Caco-2 (cell line): ENCODE results near the gene PTPRN2. TPM values are rescaled to one million over a fixed set of nuclear protein-coding genes. Genes with fewer than 3 reads are reported as not detected.

ENCODE experiments used
- BruUV-seq: library from RNA; stranded (reverse); fragments of 400-500 nt; replicated peaks from 2 replicates; lab custom pipeline; 2021; lab: Mats Ljungman, UMichigan
- CTCF ChIA-PET: fragments of 300-600 bp; sonication (Branson Sonifier 250); formaldehyde crosslinking; loops from one replicate; lab custom pipeline; 2022; ENCODE audit warnings: antibody characterized with exemption; lab: Charles Lee
- POLR2A ChIA-PET: fragments of 300-600 bp; sonication (Branson Sonifier 250); formaldehyde crosslinking; loops from one replicate; lab custom pipeline; 2022; ENCODE audit warnings: antibody characterized with exemption; lab: Charles Lee
- DNase-seq, 2 experiments: peaks; one replicate each; pipeline versions ENCODE4 v3.0.0 to v3.0.0-alpha.2; 2020 to 2022
- H3K27me3 ChIP-seq: replicated peaks from 2 replicates; pipeline ENCODE4 v1.6.0; 2011; ENCODE audit warnings: low read length; ENCODE audit not compliant: control insufficient read depth, insufficient read depth
- H3K36me3 ChIP-seq: 2 replicates; pipeline ENCODE4 v1.5.1; 2011; ENCODE audit warnings: low read length; ENCODE audit not compliant: control insufficient read depth, insufficient read depth
- H3K4me1 ChIP-seq: fragments of 250-450 bp; sonication (Bioruptor Pico); 2 replicates; pipeline ENCODE4 v1.5.1; 2020; ENCODE audit warnings: mild to moderate bottlenecking
- H3K4me3 ChIP-seq: 2 replicates; pipeline ENCODE4 v1.5.1; 2011; ENCODE audit warnings: low read depth, mild to moderate bottlenecking, control low read depth, low read length
- H3K9me3 ChIP-seq: fragments of 250-450 bp; sonication (Bioruptor Pico); 2 replicates; pipeline ENCODE4 v1.5.1; 2020; ENCODE audit warnings: mild to moderate bottlenecking, moderate library complexity
- H3K27ac Mint-ChIP-seq: one replicate; pipeline ENCODE4 v1.8.0; 2022; ENCODE audit warnings: mixed read lengths; ENCODE audit not compliant: unreplicated experiment
- H3K27me3 Mint-ChIP-seq: one replicate; pipeline ENCODE4 v1.8.0; 2022; ENCODE audit warnings: mixed read lengths; ENCODE audit not compliant: insufficient read depth, unreplicated experiment
- H3K36me3 Mint-ChIP-seq: one replicate; pipeline ENCODE4 v1.8.0; 2022; ENCODE audit warnings: mild to moderate bottlenecking, mixed read lengths; ENCODE audit not compliant: insufficient read depth, unreplicated experiment
- H3K4me1 Mint-ChIP-seq: one replicate; pipeline ENCODE4 v1.8.0; 2022; ENCODE audit warnings: low read depth, mixed read lengths; ENCODE audit not compliant: unreplicated experiment
- H3K4me3 Mint-ChIP-seq: one replicate; pipeline ENCODE4 v1.8.0; 2022; ENCODE audit warnings: mild to moderate bottlenecking, moderate library complexity, mixed read lengths; ENCODE audit not compliant: unreplicated experiment
- H3K9me3 Mint-ChIP-seq: one replicate; pipeline ENCODE4 v1.8.0; 2022; ENCODE audit warnings: mixed read lengths; ENCODE audit not compliant: unreplicated experiment
- intact Hi-C: fragments of 100-400 bp; cut with micrococcal nuclease; formaldehyde crosslinking; loops from one replicate; pipeline ENCODE4 v1.10.0; 2022; ENCODE audit not compliant: unreplicated experiment
- total RNA-seq: library from RNA; stranded (reverse); gene quantifications from 2 replicates; pipeline ENCODE4 v1.2.3, GENCODE V29; 2022
- TF ChIP-seq, protein P1 (sequence below), 2 experiments: fragments of 200-600 bp in 1 of 2; IDR thresholded peaks; 1 replicate in 1 of 2; 2 replicates in 1 of 2; pipeline versions ENCODE4 v1.5.1 to v1.8.0; 2011 to 2022; ENCODE audit warnings: antibody characterized with exemption in 1 of 2, control low read depth in 1 of 2, inconsistent platforms in 1 of 2, low read depth in 1 of 2, low read length in 1 of 2, mild to moderate bottlenecking in 1 of 2, moderate library complexity in 1 of 2; ENCODE audit not compliant: insufficient read depth in 1 of 2, severe bottlenecking in 1 of 2, unreplicated experiment in 1 of 2

PTPRN2 gene
- total RNA-seq, 1 experiment from 2014 or later, result 1.4 TPM

DNA sequence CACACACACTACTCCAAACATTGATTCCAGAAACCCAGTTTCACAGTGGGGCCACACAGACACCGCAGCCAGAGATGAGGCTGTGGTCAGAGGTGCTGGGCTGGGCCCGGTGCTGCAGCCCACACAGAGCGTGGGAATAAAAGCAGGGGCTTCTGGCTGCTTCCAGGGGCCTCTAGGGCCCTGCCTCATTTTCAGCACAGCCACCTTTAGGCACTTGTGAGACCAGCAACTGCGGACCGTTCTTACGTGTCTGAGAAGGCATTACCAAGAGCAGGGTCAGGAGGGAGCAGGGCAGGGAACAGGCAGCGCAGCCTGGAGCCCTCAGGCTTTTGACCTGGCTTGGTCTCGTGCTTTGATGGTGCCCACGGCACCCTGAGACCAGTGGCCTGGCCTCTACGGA, 980.4 kb downstream of the PTPRN2 start:
- Histone ChIP-seq H3K4me3 (no peak overlapping the region), H3K27me3 (no peaks in the 10 kb centered on the region), H3K36me3 (no peaks in the 10 kb centered on the region), H3K4me1 (peaks cover 4% of the 10 kb centered on the region; the same call in 1 of the 2 replicates), H3K9me3 (no peaks in the 10 kb centered on the region)
- ChIA-PET POLR2A (no interaction called here), CTCF (no interaction called here)
- TF ChIP-seq, protein P1, sequence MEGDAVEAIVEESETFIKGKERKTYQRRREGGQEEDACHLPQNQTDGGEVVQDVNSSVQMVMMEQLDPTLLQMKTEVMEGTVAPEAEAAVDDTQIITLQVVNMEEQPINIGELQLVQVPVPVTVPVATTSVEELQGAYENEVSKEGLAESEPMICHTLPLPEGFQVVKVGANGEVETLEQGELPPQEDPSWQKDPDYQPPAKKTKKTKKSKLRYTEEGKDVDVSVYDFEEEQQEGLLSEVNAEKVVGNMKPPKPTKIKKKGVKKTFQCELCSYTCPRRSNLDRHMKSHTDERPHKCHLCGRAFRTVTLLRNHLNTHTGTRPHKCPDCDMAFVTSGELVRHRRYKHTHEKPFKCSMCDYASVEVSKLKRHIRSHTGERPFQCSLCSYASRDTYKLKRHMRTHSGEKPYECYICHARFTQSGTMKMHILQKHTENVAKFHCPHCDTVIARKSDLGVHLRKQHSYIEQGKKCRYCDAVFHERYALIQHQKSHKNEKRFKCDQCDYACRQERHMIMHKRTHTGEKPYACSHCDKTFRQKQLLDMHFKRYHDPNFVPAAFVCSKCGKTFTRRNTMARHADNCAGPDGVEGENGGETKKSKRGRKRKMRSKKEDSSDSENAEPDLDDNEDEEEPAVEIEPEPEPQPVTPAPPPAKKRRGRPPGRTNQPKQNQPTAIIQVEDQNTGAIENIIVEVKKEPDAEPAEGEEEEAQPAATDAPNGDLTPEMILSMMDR (IDR thresholded peaks at IDR 0.05; ENCODE audit: insufficient read depth in 1 of 2, low read depth in 1 of 2, low read length in 1 of 2, severe bottlenecking in 1 of 2, unreplicated experiment in 1 of 2), result no peak
- Mint-ChIP-seq H3K36me3 (no peaks in the 10 kb centered on the region), H3K4me1 (peaks cover 9% of the 10 kb centered on the region), H3K4me3 (no peak overlapping the region), H3K27me3 (no peaks in the 10 kb centered on the region), H3K9me3 (no peaks in the 10 kb centered on the region), H3K27ac (no peak overlapping the region)
- intact Hi-C loops, result no loop called here
- no peak for DNase-seq
- no TSS peak for BruUV-seq

DNA sequence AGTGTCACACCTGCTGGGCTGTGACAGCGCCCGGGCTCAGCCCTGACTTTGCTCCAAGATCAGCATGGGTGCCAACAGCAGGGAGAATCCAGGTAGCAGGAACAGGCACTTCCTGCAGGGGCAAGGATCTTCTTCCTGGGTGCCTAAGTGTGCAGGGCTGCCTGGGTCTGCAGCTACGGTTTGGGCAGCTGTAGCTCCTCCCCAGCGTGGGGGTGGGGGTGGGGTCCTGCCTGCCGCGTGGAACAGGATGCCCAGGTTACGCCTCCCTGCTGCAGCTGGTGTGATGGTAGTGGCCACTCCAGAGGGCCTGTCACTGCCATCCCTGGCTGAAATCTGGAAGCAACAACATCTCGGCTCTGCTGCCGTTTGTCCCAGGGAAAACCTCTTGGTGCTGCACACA, 981.5 kb downstream of the PTPRN2 start:
- ChIA-PET POLR2A (no interaction called here), CTCF (no interaction called here)
- 0 out of 2 replicates have a peak, but pooled peaks cover 3% of the 10 kb centered on the region for H3K4me1 ChIP-seq
- H3K27me3 ChIP-seq, result no peaks in the 10 kb centered on the region
- Mint-ChIP-seq H3K4me1 (peaks cover 6% of the 10 kb centered on the region), H3K9me3 (no peaks in the 10 kb centered on the region), H3K27ac (no peak overlapping the region), H3K36me3 (no peaks in the 10 kb centered on the region), H3K4me3 (no peak overlapping the region), H3K27me3 (no peaks in the 10 kb centered on the region)
- H3K36me3 ChIP-seq, result no peaks in the 10 kb centered on the region
- intact Hi-C loops, result no loop called here
- TF ChIP-seq, protein P1 (IDR thresholded peaks at IDR 0.05; ENCODE audit: insufficient read depth in 1 of 2, low read depth in 1 of 2, low read length in 1 of 2, severe bottlenecking in 1 of 2, unreplicated experiment in 1 of 2), result no peak
- no TSS peak for BruUV-seq
- H3K9me3 ChIP-seq, result no peaks in the 10 kb centered on the region
- DNase-seq, result no peak
- no peak overlapping the region for H3K4me3 ChIP-seq

DNA sequence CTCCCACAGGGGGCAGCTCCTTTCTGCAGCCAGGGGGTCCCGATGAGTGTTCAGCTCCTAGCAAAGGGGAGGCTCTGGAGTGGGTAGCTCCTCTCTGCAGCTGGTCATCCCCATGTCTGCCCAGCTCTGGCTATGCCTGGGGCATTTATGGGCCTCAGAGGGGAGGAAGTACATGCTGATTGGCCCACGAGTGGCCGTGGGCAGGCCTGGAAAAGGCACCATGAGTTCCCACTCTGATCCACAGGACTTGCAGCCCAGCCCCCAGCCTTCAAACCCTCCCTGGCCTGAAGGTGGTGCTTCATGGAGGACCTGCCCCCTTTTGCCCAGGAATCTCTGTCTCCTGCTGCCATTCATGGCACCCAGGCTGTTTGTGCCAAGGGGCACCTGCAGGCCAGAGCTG, 982.0 kb downstream of the PTPRN2 start:
- POLR2A ChIA-PET, result no interaction called here
- Histone ChIP-seq H3K4me3 (no peak overlapping the region), H3K36me3 (no peaks in the 10 kb centered on the region), H3K27me3 (no peaks in the 10 kb centered on the region), H3K9me3 (no peaks in the 10 kb centered on the region), H3K4me1 (0 out of 2 replicates have a peak, but pooled peaks cover 3% of the 10 kb centered on the region)
- no peak overlapping the region for H3K4me3 Mint-ChIP-seq
- intact Hi-C loops, result no loop called here
- H3K36me3 Mint-ChIP-seq, result no peaks in the 10 kb centered on the region
- no peaks in the 10 kb centered on the region for H3K27me3 Mint-ChIP-seq
- H3K27ac Mint-ChIP-seq, result no peak overlapping the region
- no peak for DNase-seq
- H3K4me1 Mint-ChIP-seq, result peaks cover 6% of the 10 kb centered on the region
- TF ChIP-seq, protein P1 (IDR thresholded peaks at IDR 0.05; ENCODE audit: insufficient read depth in 1 of 2, low read depth in 1 of 2, low read length in 1 of 2, severe bottlenecking in 1 of 2, unreplicated experiment in 1 of 2), result no peak
- no peaks in the 10 kb centered on the region for H3K9me3 Mint-ChIP-seq
- CTCF ChIA-PET, result no interaction called here
- BruUV-seq, result no TSS peak
